Loucy (cell line): Measurements from ENCODE around the gene TSPAN9.

Experiments used
- H2AFZ ChIP-seq: fragments of 200-600 bp; sonication (generic); 2 replicates; pipeline ENCODE4 v1.6.0; 2016; ENCODE audit warnings: antibody characterized with exemption, mild to moderate bottlenecking, low read length, moderate library complexity
- H3F3A ChIP-seq: fragments of 200-600 bp; 2 replicates; pipeline ENCODE4 v1.6.0; 2016; ENCODE audit warnings: antibody characterized with exemption, low read depth, mild to moderate bottlenecking
- H3K27me3 ChIP-seq: fragments of 200-600 bp; sonication (generic); 2 replicates; pipeline ENCODE4 v1.6.1; 2014; ENCODE audit warnings: low read length, mild to moderate bottlenecking; ENCODE audit not compliant: insufficient read depth, poor library complexity, severe bottlenecking
- H3K36me3 ChIP-seq: fragments of 200-600 bp; sonication (generic); 2 replicates; pipeline ENCODE4 v1.6.1; 2016; ENCODE audit warnings: low read length; ENCODE audit not compliant: insufficient read depth
- H3K4me1 ChIP-seq: fragments of 200-600 bp; sonication (generic); 2 replicates; pipeline ENCODE4 v1.5.1; 2014; ENCODE audit warnings: low read length, mild to moderate bottlenecking; ENCODE audit not compliant: insufficient read depth, poor library complexity, severe bottlenecking
- H3K4me2 ChIP-seq: fragments of 200-600 bp; sonication (generic); 2 replicates; pipeline ENCODE4 v1.6.0; 2014; ENCODE audit warnings: antibody characterized with exemption, low read length, low read depth, mild to moderate bottlenecking; ENCODE audit not compliant: poor library complexity, severe bottlenecking
- H3K4me3 ChIP-seq: fragments of 200-600 bp; sonication (generic); 2 replicates; pipeline ENCODE4 v1.5.1; 2014; ENCODE audit warnings: low read length, mild to moderate bottlenecking, mixed read lengths; ENCODE audit not compliant: poor library complexity, severe bottlenecking
- H3K79me2 ChIP-seq: fragments of 200-600 bp; sonication (generic); 2 replicates; pipeline ENCODE4 v1.6.1; 2014; ENCODE audit warnings: low read length; ENCODE audit not compliant: insufficient read depth
- H3K9ac ChIP-seq: fragments of 200-600 bp; sonication (generic); 2 replicates; pipeline ENCODE4 v1.6.0; 2014; ENCODE audit warnings: mild to moderate bottlenecking, low read depth, low read length, moderate library complexity; ENCODE audit not compliant: poor library complexity, severe bottlenecking
- H3K9me2 ChIP-seq: fragments of 200-600 bp; sonication (generic); replicated peaks from 2 replicates; pipeline ENCODE4 v1.6.1; 2016; ENCODE audit warnings: low read depth, low read length, mixed read lengths
- H3K9me3 ChIP-seq: fragments of 200-600 bp; sonication (generic); 2 replicates; pipeline ENCODE4 v1.6.1; 2014; ENCODE audit warnings: mild to moderate bottlenecking, antibody characterized with exemption, low read length, low read depth; ENCODE audit not compliant: insufficient read depth
- H4K20me1 ChIP-seq: fragments of 200-600 bp; sonication (generic); 2 replicates; pipeline ENCODE4 v1.6.0; 2014; ENCODE audit warnings: antibody characterized with exemption, low read length, mild to moderate bottlenecking; ENCODE audit not compliant: insufficient read depth, poor library complexity, severe bottlenecking
- EZH2phosphoT487 ChIP-seq: fragments of 200-600 bp; IDR thresholded peaks from 2 replicates; pipeline ENCODE4 v1.6.1; 2018; ENCODE audit warnings: antibody characterized with exemption, mild to moderate bottlenecking, moderate library complexity, borderline replicate concordance
- TF ChIP-seq, protein P1 (sequence below): fragments of 200-600 bp; sonication (generic); conservative IDR thresholded peaks from 2 replicates; pipeline ENCODE4 v1.5.1; 2014; ENCODE audit warnings: mild to moderate bottlenecking, antibody characterized with exemption, low read length

Gene TSPAN9

DNA sequence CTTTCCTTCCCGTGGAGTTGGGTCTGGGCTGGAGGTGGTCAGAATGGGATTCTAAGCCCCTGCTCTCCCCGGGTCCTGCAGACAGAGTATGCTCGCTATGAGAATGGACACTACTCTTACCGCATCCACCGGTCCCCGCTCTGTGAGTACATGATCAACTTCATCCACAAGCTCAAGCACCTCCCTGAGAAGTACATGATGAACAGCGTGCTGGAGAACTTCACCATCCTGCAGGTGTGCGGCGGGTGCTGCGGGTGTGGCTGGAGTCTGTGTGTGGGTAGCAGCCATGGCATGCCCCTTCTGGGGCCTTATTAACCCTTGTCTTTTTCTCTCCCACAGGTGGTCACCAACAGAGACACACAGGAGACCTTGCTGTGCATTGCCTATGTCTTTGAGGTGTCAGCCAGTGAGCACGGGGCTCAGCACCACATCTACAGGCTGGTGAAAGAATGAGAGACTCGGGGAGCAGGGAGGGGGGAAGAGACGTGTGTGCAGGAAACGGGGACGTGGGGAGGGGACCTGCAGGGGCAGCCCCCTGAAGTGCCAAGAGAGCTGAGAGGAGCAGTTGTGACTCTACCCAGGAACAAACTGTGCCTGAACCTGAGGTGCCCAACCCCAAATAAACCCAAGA is 37.0 kb upstream of the TSPAN9 start:
- Histone ChIP-seq H3K4me3 (no peak overlapping the region), H3K79me2 (no peaks in the 10 kb centered on the region), H3F3A (no peaks in the 10 kb centered on the region), H3K9me3 (no peaks in the 10 kb centered on the region), H2AFZ (no peak overlapping the region), H3K4me1 (no peaks in the 10 kb centered on the region), H3K9ac (no peak overlapping the region), H3K36me3 (no peaks in the 10 kb centered on the region), H3K4me2 (no peak overlapping the region), H4K20me1 (no peaks in the 10 kb centered on the region), H3K27me3 (no peaks in the 10 kb centered on the region), H3K9me2 (no peaks in the 10 kb centered on the region)
- no peak for TF ChIP-seq EZH2phosphoT487
- TF ChIP-seq, protein P1, sequence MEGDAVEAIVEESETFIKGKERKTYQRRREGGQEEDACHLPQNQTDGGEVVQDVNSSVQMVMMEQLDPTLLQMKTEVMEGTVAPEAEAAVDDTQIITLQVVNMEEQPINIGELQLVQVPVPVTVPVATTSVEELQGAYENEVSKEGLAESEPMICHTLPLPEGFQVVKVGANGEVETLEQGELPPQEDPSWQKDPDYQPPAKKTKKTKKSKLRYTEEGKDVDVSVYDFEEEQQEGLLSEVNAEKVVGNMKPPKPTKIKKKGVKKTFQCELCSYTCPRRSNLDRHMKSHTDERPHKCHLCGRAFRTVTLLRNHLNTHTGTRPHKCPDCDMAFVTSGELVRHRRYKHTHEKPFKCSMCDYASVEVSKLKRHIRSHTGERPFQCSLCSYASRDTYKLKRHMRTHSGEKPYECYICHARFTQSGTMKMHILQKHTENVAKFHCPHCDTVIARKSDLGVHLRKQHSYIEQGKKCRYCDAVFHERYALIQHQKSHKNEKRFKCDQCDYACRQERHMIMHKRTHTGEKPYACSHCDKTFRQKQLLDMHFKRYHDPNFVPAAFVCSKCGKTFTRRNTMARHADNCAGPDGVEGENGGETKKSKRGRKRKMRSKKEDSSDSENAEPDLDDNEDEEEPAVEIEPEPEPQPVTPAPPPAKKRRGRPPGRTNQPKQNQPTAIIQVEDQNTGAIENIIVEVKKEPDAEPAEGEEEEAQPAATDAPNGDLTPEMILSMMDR: no peak

DNA sequence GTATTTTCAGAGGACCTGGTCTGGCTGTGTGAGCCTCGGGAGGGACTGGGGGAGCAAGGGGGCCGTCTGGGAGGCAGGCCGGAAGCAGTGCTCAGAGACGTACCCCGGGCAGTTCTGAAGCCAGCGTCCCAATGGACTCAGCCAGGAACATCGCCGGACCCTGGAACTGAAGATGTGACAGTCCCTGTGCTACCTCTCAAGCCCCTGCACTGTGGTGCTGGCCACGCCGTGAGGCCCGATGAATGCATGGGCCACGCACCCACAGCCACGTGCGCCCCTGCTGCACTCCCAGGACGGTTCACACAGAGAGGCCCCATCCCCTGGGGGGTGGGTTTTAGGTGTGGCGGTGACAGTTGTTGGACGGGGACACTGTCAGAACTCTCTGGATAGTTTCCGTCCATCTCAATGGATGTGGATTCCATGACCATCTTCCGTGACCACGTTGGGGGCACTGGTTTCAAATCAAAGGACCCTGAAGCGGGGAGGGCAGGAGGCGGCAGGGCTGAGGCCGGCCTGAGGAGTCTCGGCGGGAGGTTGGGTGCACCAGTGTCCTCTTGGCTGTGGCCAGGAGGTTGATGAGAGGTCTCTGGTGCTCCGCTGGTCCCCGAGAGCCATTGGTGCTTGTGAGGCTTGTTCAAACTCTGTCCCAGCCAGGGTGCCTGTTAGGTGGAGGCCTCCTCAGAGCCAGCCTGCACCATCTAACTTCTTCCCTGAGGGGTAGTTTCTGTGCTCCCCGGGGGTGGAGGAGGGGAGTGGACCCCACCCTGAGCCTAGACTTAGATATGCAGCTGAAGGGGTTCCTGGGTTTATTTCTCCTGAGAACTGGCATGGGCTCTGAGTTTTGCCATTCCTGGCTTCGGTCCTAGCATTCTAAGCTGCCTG is 36.3 kb upstream of the TSPAN9 start:
- no peak for TF ChIP-seq EZH2phosphoT487
- TF ChIP-seq, protein P1: no peak
- Histone ChIP-seq H3K9me2 (no peaks in the 10 kb centered on the region), H3K9ac (no peak overlapping the region), H3K4me3 (no peak overlapping the region), H3K4me1 (no peaks in the 10 kb centered on the region), H3K36me3 (no peaks in the 10 kb centered on the region), H3K27me3 (no peaks in the 10 kb centered on the region), H3K9me3 (no peaks in the 10 kb centered on the region), H4K20me1 (no peaks in the 10 kb centered on the region), H3K4me2 (no peak overlapping the region), H3K79me2 (no peaks in the 10 kb centered on the region), H3F3A (no peaks in the 10 kb centered on the region), H2AFZ (no peak overlapping the region)

DNA sequence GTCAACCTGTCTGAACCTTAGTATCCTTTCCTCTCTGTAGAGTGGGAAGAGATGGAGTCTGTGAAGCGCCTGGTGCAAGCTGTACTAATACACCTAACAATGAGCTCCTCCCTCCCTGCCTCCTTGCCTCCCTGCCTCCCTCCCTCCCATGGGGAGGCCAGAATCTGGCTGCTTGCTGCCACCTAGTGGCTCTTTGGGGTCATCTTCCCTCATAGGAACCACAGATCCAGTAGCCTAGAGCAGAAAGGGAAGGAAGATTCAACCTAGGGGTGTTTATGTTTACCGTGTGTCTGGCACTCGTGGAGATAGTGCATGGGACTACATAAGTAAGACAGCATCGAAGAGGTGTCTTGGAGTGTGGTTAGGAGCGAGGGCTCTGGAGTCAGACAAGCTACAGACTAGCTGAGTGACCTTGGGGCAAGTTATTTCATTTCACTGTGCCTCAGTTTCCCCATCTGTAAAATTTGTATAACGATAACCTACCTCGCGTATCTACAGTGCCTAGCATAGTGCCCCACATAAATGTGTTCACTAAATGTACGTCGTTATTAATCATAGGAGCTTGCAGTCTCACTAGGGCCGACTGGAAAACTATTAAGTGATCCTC is 35.5 kb upstream of the TSPAN9 start:
- no peaks in the 10 kb centered on the region for H3K36me3 ChIP-seq
- H3K4me1 ChIP-seq: no peaks in the 10 kb centered on the region
- no peak overlapping the region for H3K9ac ChIP-seq
- H3F3A ChIP-seq: no peaks in the 10 kb centered on the region
- no peak overlapping the region for H2AFZ ChIP-seq
- TF ChIP-seq, protein P1: peak; percentile 72
- TF ChIP-seq EZH2phosphoT487: no peak
- H3K9me2 ChIP-seq: no peaks in the 10 kb centered on the region
- no peak overlapping the region for H3K4me2 ChIP-seq
- no peaks in the 10 kb centered on the region for H4K20me1 ChIP-seq
- H3K27me3 ChIP-seq: no peaks in the 10 kb centered on the region
- H3K9me3 ChIP-seq: no peaks in the 10 kb centered on the region
- H3K4me3 ChIP-seq: no peak overlapping the region
- no peaks in the 10 kb centered on the region for H3K79me2 ChIP-seq
